Right hindlimb (tissue), 1 donor: ENCODE data around the gene PRKCI.
"Not testable (repeated sequence)": the region's sequence is repeated elsewhere in the genome, so short reads cannot be mapped to it uniquely, and the experiment has no call there.

Experiments
- DNase-seq: peaks from one replicate; pipeline ENCODE4 v3.0.0-alpha.2; 2018

PRKCI gene

GRCh38 chr3:170225166-170225565 is 2.9 kb downstream of the PRKCI start:
- DNase-seq = no peak

- no peak for DNase-seq
Observed at GRCh38 chr3:170226426-170226960, 4.3 kb downstream of the PRKCI start.

DNA sequence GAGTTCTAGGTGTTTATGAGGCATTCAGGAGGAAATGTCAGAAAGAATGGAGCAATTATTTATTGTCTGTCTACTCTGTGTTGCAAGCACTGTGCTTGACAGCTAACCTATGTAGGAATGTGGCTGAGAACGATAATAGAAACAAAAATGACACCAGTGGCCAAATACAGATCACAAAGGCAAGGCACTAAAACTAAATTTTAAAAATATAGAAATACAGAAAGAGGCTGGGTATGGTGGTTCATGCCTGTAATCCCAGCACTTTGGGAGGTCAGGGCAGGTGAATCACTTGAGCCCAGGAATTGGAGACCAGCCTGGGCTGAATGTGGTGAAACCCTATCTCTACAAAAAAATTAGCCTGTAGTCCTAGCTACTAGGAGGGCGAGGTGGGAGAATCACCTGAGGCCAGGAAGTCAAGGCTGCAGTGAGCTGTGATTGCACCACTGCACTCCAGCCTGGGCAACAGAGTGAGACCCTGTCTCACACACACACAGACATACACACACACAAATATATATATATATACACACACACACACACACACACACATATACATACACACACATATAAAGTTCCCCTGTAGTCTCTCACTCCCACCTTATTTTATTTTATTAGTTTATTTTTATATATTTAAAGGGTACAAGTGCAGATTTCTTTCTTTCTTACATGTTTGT is 6.0 kb downstream of the PRKCI start:
- DNase-seq = no peak

- DNase-seq = no peak
Observed at GRCh38 chr3:170232266-170232665, 10.0 kb downstream of the PRKCI start.

GRCh38 chr3:170233530-170233929 is 11.3 kb downstream of the PRKCI start:
- no peak for DNase-seq

- DNase-seq = no peak
Observed at GRCh38 chr3:170240142-170240541, 17.9 kb downstream of the PRKCI start.

DNA sequence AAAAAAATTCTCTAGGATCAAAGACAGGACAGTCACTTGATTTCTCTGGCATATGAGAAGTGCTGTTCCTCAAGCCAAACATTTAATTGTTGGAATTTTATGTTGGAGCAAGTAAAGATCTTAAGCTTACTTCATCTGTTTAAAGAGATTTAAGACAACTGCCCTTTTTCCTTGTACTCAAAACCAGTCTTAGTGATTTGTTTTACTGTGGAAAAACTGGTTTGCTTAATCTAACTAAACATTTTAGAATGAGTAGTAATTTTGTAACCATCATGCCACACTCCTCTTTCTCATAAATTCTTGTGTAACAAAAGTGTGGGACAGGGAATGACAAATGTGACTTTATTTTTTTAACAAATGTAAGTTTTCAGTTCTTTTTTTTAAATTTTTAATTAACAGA is 18.4 kb downstream of the PRKCI start:
- DNase-seq = no peak

GRCh38 chr3:170244576-170244975 is 22.4 kb downstream of the PRKCI start:
- DNase-seq = no peak

GRCh38 chr3:170247875-170248274 is 25.7 kb downstream of the PRKCI start:
- DNase-seq = no peak

DNA sequence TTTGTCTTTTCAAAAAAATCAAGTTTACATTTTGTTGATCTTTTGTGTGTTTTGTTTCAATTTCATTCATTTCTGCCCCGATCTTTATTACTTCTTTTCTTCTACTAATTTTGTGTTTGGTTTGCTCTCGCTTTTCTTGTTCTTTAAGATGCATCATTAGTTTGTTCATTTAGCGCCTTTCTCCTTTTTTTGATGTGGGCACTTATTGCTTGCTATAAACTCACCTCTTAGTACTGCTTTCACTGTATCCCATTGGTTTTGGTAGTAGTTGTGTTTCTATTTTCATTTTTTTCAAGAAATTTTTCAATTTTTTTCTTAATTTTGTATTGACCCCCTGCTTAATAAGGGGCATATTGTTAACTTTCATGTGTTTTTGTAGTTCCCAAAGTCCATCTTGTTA is 34.4 kb downstream of the PRKCI start:
- no peak for DNase-seq

DNA sequence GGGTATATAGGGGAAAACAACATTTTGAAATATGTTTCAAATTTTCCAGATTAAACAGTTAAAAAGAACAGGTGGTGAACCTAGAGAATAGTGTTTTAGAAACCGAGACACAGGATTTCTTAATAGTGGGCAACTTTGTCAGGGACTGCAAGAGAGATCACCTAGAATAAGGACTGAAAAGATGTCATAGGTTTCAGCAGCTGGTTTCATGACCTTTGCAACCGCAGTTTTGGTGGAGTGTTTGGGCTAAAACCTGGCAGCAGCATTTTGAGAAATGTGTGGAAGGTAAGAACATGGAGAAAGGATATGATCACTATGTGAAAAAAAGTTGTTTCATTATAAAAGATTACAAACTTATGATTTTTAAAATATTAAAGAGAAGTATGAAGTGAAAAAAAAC is 34.9 kb downstream of the PRKCI start:
- no peak for DNase-seq

GRCh38 chr3:170258105-170258487 is 35.9 kb downstream of the PRKCI start:
- no peak for DNase-seq

GRCh38 chr3:170259907-170260306 is 37.7 kb downstream of the PRKCI start:
- DNase-seq = no peak

GRCh38 chr3:170267793-170268192 is 45.6 kb downstream of the PRKCI start:
- no peak for DNase-seq

GRCh38 chr3:170269673-170270254 is 47.5 kb downstream of the PRKCI start:
- not testable (repeated sequence) for DNase-seq

DNA sequence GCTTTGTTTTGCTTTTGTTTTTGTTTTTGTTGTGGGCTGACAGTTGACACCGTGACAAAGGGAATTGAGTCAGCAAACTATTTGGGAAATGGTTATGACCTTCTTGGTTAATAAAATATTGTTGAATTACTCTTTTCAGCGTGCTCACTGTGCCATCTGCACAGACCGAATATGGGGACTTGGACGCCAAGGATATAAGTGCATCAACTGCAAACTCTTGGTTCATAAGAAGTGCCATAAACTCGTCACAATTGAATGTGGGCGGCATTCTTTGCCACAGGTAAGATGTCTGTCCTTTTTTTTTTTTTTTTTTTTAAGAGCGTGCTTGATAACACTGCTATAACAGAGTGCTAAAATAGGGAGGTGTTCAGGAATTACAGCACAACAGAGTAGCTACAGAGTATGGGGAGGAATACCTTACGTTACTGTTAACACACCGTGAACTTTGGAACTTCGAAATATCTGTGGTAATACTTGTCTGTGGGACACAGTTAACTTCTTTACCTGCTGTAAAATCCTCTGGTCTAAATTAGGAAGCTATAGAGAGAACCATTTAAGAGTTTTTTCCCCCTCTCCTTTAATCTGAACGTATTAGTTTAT is 48.2 kb downstream of the PRKCI start:
- DNase-seq = no peak

- no peak for DNase-seq
Observed at GRCh38 chr3:170274641-170275040, 52.4 kb downstream of the PRKCI start.

GRCh38 chr3:170275832-170276231 is 53.6 kb downstream of the PRKCI start:
- no peak for DNase-seq

DNA sequence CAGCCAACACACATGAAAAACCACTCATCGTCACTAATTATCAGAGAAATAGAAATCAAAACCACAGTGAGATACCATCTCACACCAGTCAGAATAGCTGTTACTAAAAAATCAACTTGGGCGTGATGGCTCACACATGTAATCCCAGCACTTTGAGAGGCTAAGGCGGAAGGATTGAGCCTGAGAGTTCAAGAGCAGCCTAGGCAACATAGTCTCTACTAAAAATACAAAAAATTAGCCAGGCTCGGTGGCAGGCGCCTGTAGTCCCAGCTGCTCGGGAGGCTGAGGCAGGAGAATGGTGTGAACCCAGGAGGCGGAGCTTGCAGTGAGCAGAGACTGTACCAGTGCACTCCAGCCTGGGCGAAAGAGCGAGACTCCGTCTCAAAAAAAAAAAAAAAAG is 55.1 kb downstream of the PRKCI start:
- not testable (repeated sequence) for DNase-seq

DNA sequence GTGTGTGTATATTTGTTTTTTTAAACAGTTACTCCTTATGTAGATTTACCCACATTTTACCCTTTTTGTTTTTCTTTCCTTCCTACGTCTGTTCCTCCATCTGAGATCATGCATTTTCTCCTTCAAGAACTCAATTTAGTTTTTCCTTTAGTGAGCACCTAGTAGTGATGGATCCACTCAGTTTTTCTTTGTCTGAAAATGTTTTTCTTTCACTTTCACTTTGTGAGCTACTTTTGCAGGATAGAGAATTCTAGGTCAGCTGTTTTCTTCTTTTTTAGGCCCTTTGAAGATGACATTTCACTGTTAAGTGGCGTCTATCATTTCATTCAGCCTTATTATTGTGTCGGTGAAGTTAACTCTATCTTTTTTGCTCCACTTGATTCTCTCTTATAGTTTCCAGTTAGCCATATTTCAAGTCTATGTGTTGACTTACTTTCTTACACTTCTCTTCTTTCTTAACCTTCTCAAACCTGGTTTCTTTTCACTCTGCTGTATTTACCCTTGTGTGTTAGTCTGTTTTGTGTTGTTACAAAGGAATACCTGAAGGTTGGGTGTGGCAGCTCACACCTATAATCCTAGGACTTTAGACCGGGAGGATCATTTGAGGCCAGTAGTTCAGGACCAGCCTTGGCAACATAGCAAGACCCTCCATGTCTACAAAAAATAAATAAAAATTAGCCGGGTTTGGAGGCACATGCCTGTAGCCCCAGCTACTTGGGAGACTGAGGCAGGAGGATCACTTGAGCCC is 55.8 kb downstream of the PRKCI start:
- DNase-seq = no peak

DNA sequence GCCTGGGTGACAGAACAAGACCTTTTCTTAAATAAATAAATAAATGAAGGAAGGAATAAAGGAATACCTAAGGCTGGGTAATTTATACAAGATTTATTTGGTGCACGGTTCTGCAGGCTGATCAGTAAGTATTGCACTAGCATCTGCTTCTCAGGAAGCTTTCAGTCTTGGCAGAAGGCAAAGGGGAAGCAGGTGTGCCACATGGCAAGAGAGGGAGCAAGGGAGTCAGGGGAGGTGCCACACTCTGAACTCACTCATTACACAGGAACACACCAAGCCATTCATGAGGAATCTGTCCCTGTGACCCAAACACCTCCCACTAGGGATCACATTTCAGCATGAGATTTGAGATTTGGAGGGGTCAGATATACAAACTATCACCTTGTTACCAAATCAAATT is 56.4 kb downstream of the PRKCI start:
- no peak for DNase-seq

- DNase-seq = no peak
Observed at GRCh38 chr3:170290194-170290593, 68.0 kb downstream of the PRKCI start.

DNA sequence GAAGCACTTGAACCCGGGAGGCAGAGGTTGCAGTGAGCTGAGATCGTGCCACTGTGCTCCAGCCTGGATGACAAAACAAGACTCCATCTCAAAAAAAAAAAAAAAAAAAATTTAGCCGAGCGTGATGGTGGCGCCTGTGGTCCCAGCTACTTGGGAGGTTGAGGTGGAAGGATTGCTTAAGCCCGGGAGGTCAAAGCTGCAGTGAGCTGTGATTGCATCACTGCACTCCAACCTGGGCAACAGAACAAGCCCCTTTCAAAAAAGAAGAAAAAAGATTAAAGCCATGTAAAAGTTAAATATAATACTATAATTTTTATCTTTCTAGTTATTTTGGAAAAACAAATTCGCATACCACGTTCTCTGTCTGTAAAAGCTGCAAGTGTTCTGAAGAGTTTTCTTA is 73.4 kb downstream of the PRKCI start:
- DNase-seq = no peak

DNA sequence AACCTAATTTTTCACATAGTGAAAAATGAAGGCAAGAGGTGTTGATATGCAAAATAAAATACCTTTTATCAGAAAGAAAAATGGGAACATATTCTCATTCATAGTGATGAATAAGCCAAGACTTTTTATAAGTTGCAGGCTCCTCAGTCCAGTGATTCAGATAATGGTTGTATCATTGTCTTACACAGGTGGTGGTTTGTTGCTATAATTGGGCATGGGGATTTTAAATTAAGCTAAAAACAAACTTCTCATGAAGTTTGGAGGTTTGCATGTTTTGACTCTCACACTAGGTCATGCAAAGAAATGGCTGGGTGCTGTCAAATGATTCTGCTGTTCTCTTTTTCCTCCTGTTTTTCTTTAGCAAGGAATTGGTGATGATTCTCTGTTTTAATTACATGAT is 74.5 kb downstream of the PRKCI start:
- no peak for DNase-seq
